GM19438 (cell line): ENCODE data around the gene PVR.
"Not testable (repeated sequence)": the region's sequence is repeated elsewhere in the genome, so short reads cannot be mapped to it uniquely, and the experiment has no call there.

Experiments used
- ATAC-seq: cut with Tn5 transposase; IDR thresholded peaks from one replicate; pipeline ENCODE4 v1.9.1; 2021; ENCODE audit warnings: low read depth; ENCODE audit not compliant: unreplicated experiment

The PVR gene

GRCh38 chr19:44643605-44644401, at the start of gene PVR:
Gene PVR, plus strand, starts transcription at chr19:44643910. Its CDS starts 187 bp downstream, at chr19:44644097.
- no peak for ATAC-seq

- no peak for ATAC-seq
Observed at GRCh38 chr19:44596428-44597130, 47.1 kb upstream of the PVR start.

- no peak for ATAC-seq
Observed at GRCh38 chr19:44597131-44597491, 46.6 kb upstream of the PVR start.

- ATAC-seq = no peak
Observed at GRCh38 chr19:44598355-44598754, 45.4 kb upstream of the PVR start.

- no peak for ATAC-seq
Observed at GRCh38 chr19:44598880-44599279, 44.8 kb upstream of the PVR start.

- no peak for ATAC-seq
Observed at GRCh38 chr19:44600466-44600865, 43.2 kb upstream of the PVR start.

- ATAC-seq = no peak
Observed at GRCh38 chr19:44602081-44602480, 41.6 kb upstream of the PVR start.

GRCh38 chr19:44603201-44603945, 40.3 kb upstream of the PVR start:
- ATAC-seq = no peak

- ATAC-seq = no peak
Observed at GRCh38 chr19:44604241-44604640, 39.5 kb upstream of the PVR start.

GRCh38 chr19:44605547-44605946, 38.2 kb upstream of the PVR start:
- ATAC-seq = no peak

- ATAC-seq = no peak
Observed at GRCh38 chr19:44607049-44607448, 36.7 kb upstream of the PVR start.

- no peak for ATAC-seq
Observed at GRCh38 chr19:44607917-44608316, 35.8 kb upstream of the PVR start.

GRCh38 chr19:44608391-44608821, 35.3 kb upstream of the PVR start:
- ATAC-seq = no peak

- no peak for ATAC-seq
Observed at GRCh38 chr19:44609219-44609618, 34.5 kb upstream of the PVR start.

- ATAC-seq = not testable (repeated sequence)
Observed at GRCh38 chr19:44610497-44610896, 33.2 kb upstream of the PVR start.

- no peak for ATAC-seq
Observed at GRCh38 chr19:44611812-44612295, 31.9 kb upstream of the PVR start.

- ATAC-seq = no peak
Observed at GRCh38 chr19:44613295-44614178, 30.2 kb upstream of the PVR start, which contains the start of gene IGSF23. Gene IGSF23, plus strand, starts transcription at chr19:44613563. Its CDS starts 83 bp downstream, at chr19:44613646.

GRCh38 chr19:44614313-44614712, 29.4 kb upstream of the PVR start:
- no peak for ATAC-seq

GRCh38 chr19:44615863-44616247, 27.9 kb upstream of the PVR start:
- no peak for ATAC-seq
